Lower leg skin (tissue), 4 donors: ENCODE data around the gene CRX. TPM values are rescaled to one million over a fixed set of nuclear protein-coding genes. Genes with fewer than 3 reads are reported as not detected.
A peak's percentile ranks its signal among the peaks of the same experiment; 100 is the strongest.

Experiments
- DNase-seq, 2 donors: peaks; one replicate each; pipeline ENCODE4 v3.0.0-alpha.2; 2019; ENCODE audit warnings: low spot score in 2 of 2
- H3K4me3 ChIP-seq: fragments of 200-600 bp; sonication (generic); 2 replicates; pipeline ENCODE4 v1.5.1; 2017; ENCODE audit warnings: mild to moderate bottlenecking, low read depth; ENCODE audit not compliant: poor library complexity, severe bottlenecking
- POLR2A ChIP-seq, 2 donors: fragments of 450-650 bp; IDR thresholded peaks; one replicate each; pipeline ENCODE4 v1.6.1; 2016 to 2017; ENCODE audit warnings: antibody characterized with exemption in 2 of 2, mild to moderate bottlenecking in 1 of 2, moderate library complexity in 1 of 2
- WGBS, 2 donors: methylation state at CpG; one replicate each; pipeline ENCODE4 v1.1.5; 2018; 5-methylcytosine and 5-hydroxymethylcytosine counted together
- intact Hi-C: fragments of 100-400 bp; cut with DNase I; formaldehyde crosslinking; loops from one replicate; pipeline ENCODE4 v1.15.0; 2023; ENCODE audit warnings: low total_unique reads
- total RNA-seq, 4 donors: library from RNA; depleted of rRNA; stranded (reverse); fragments of >200 nt; gene quantifications; one replicate each; pipeline ENCODE4 v1.1.0, GENCODE V29; 2016
- TF ChIP-seq, protein P1 (sequence below), 3 donors: fragments of 450-650 bp; IDR thresholded peaks; one replicate each; pipeline ENCODE4 v1.5.1; 2016; ENCODE audit warnings: antibody characterized with exemption in 3 of 3, mild to moderate bottlenecking in 3 of 3, moderate library complexity in 2 of 3

Gene CRX
- total RNA-seq, 4 donors from 2014 or later: not detected

DNA sequence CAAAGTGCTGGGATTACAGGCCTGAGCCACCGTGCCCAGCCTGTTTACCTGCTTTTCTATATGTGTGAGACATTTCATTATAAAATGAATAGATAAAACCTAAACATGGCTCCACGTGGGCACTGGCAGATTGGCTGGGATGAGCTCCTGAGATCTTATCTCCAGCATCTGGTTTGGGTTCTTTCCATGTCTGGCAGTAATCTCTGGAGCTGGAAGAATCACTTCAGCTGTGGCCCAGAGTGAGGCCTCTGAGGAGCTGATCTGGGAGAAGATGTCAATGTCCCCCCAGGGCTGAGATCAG, 69.8 kb downstream of the CRX start:
- H3K4me3 ChIP-seq: no peak overlapping the region
- intact Hi-C loops: no loop called here
- WGBS, 2 donors: 39 to 47% methylated on average over 2 of the region's 2 CpGs
- TF ChIP-seq POLR2A (IDR thresholded peaks at IDR 0.05): no peak
- TF ChIP-seq, protein P1, sequence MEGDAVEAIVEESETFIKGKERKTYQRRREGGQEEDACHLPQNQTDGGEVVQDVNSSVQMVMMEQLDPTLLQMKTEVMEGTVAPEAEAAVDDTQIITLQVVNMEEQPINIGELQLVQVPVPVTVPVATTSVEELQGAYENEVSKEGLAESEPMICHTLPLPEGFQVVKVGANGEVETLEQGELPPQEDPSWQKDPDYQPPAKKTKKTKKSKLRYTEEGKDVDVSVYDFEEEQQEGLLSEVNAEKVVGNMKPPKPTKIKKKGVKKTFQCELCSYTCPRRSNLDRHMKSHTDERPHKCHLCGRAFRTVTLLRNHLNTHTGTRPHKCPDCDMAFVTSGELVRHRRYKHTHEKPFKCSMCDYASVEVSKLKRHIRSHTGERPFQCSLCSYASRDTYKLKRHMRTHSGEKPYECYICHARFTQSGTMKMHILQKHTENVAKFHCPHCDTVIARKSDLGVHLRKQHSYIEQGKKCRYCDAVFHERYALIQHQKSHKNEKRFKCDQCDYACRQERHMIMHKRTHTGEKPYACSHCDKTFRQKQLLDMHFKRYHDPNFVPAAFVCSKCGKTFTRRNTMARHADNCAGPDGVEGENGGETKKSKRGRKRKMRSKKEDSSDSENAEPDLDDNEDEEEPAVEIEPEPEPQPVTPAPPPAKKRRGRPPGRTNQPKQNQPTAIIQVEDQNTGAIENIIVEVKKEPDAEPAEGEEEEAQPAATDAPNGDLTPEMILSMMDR (IDR thresholded peaks at IDR 0.05): no peak
- no peak for DNase-seq

DNA sequence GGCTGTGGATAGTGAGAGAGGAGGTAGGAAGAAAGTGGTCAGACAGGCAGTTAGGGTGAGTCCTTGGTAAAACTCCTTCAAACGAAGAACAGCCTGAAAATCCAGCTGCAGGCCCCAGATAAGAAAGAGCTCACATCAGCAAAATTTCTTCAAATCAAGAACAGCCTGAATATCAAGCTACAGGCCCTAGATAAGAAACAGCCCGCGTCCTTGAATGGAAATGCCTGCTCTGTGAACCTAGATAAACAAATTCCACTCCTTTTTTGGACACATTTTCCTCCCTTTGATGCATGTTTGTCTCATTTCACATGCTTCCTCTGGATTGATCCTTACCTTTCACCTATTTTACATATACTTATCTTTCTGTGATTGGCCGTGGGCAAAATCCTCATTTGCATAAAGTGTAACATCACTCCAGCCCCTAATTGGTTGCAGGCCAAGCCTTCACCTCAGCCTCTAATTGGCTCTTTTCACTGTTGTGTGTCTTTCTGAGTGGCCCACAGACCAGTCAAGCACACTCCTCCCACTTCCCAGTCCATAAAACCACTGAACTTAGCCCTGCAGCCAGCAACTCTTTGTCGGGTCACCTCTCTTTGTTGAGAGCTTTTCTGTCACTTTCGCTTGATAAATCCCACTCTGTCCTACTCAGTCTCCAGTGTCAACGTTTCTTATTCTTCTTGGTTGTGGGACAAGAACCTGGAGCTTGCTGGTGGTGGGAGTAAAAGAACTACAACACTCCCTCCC, 70.4 kb downstream of the CRX start:
- intact Hi-C loops: no loop called here
- TF ChIP-seq, protein P1 (IDR thresholded peaks at IDR 0.05): no peak
- no peak for TF ChIP-seq POLR2A (IDR thresholded peaks at IDR 0.05)
- peak in 1 of 2 donors; percentile 36 for DNase-seq

More for the DNA sequence above, 70.4 kb downstream of the CRX start:
- 44 to 47% methylated on average over 7 of the region's 7 CpGs for WGBS, 2 donors
- H3K4me3 ChIP-seq: no peak overlapping the region

Other genes starting within 250 kb of the CRX start
- gene ZNF541, start 248.8 kb upstream of the CRX start, total RNA-seq: 1 to 10 TPM in 1 of 4 donors, under 1 TPM in 2, not detected in 1; 0.08 to 1.5 (median 0.69) TPM
- gene BICRA, start 212.8 kb upstream of the CRX start, total RNA-seq: 10 to 100 TPM; 12.5 to 25.4 (median 18.4) TPM
- gene EHD2, start 108.5 kb upstream of the CRX start, total RNA-seq: 10 to 100 TPM; 49.4 to 89.4 (median 66.0) TPM
- gene NOP53, start 76.4 kb upstream of the CRX start, total RNA-seq: 100 to 1,000 TPM; 537 to 842 (median 746) TPM
- gene SELENOW, start 43.2 kb upstream of the CRX start, total RNA-seq: 100 to 1,000 TPM; 487 to 722 (median 609) TPM
- not detected for gene TPRX1, start 17.4 kb upstream of the CRX start, total RNA-seq
- not detected for gene TPRX2, start 37.3 kb downstream of the CRX start, total RNA-seq
- gene SULT2A1, start 64.4 kb downstream of the CRX start, total RNA-seq: not detected
- not detected for gene BSPH1, start 170.2 kb downstream of the CRX start, total RNA-seq
- not detected for gene ELSPBP1, start 172.7 kb downstream of the CRX start, total RNA-seq
- gene CABP5, start 222.1 kb downstream of the CRX start, total RNA-seq: not detected